OCI-LY3 (cell line): ENCODE measurements around the gene SERBP1.

Experiments used
- EZH2phosphoT487 ChIP-seq: fragments of 200-600 bp; shearing (Covaris generic); IDR thresholded peaks from 2 replicates; pipeline ENCODE4 v1.6.1; 2018; ENCODE audit warnings: antibody characterized with exemption, mixed run types, low read depth
- TF ChIP-seq, protein P1 (sequence below): fragments of 200-600, 300-600 bp; sonication (generic); IDR thresholded peaks from 2 replicates; pipeline ENCODE4 v1.5.1; 2014; ENCODE audit warnings: antibody characterized with exemption, low read length, low read depth

DNA sequence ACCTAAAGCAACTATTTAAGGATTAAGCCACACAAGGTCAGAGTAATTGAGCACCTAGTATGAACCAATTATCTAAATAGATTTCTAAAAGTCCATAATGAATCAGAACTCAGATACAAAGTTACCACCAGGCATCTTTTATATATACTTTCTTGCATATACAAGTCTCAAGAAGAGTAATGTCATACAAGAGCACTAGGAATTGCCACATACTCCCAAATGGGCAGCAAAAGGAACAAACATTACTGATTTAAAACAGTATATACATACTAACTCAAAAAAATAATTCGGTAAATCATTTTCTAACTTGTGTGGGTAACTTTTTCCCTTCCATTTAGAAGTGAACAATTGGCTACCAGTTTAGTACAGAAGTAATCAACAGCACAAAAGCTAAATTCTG lies 22.1 kb downstream of the SERBP1 start:
- TF ChIP-seq, protein P1, sequence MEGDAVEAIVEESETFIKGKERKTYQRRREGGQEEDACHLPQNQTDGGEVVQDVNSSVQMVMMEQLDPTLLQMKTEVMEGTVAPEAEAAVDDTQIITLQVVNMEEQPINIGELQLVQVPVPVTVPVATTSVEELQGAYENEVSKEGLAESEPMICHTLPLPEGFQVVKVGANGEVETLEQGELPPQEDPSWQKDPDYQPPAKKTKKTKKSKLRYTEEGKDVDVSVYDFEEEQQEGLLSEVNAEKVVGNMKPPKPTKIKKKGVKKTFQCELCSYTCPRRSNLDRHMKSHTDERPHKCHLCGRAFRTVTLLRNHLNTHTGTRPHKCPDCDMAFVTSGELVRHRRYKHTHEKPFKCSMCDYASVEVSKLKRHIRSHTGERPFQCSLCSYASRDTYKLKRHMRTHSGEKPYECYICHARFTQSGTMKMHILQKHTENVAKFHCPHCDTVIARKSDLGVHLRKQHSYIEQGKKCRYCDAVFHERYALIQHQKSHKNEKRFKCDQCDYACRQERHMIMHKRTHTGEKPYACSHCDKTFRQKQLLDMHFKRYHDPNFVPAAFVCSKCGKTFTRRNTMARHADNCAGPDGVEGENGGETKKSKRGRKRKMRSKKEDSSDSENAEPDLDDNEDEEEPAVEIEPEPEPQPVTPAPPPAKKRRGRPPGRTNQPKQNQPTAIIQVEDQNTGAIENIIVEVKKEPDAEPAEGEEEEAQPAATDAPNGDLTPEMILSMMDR: no peak
- TF ChIP-seq EZH2phosphoT487: no peak
